ENCODE data around the gene KAZN.

The KAZN gene

DNA sequence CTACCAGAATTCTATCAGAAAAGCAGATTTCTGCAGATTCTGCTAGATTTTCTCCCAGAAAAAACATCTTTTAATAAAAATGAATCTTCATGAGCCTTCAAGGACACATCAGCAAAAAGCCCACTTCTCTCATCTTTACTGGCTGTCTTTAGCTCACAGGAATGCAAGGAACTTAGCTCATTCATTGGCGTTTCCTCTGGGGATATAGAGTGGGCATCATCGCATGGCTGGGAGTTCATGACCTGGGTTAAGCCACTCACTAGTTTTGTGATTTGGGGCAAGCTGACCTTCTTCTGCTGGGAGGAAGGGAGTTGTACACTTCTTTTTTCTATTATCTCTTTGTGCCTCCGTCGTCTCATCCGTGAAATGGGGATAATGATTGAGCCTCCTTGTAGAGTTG lies 149.7 kb downstream of the KAZN start:
- DNase-seq, result no peak

DNA sequence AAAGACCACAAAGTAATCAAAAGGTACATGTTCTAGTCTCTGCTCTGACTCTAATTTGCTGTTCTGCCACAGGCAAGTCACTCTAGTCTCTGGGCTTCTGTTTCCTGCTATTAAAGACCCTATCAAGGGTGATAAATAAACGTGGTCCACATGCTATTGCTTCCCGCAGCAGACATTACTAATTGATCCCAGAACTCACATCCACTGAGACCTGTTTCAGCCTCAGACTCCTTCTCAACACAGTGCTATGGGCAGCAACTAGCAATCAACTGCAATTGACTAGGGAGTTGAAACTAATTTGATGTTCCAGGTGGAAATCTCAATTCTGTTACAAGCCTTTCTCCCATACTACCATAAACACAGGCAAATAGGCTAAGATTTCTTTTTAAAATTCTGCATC lies 150.5 kb downstream of the KAZN start:
- no peak for DNase-seq

DNA sequence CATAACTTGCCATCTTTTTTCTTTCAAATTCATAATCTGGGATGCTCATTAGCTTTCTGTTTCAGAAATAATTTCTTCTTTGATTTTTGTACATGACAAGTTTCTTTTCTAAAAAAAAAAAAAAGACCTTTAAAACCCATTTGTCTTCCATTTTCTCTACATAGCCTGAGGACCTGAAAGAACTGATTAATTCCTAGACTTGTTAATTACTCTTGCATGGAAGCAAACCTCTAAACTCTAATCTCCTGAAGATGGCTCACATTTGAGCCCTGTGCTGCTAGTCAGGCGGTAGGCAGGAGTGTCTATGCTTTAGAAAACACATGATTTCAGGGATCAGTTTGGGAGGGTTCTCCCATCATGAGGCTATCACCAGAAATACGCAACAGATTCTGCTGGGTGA lies 152.0 kb downstream of the KAZN start:
- no peak for DNase-seq

DNA sequence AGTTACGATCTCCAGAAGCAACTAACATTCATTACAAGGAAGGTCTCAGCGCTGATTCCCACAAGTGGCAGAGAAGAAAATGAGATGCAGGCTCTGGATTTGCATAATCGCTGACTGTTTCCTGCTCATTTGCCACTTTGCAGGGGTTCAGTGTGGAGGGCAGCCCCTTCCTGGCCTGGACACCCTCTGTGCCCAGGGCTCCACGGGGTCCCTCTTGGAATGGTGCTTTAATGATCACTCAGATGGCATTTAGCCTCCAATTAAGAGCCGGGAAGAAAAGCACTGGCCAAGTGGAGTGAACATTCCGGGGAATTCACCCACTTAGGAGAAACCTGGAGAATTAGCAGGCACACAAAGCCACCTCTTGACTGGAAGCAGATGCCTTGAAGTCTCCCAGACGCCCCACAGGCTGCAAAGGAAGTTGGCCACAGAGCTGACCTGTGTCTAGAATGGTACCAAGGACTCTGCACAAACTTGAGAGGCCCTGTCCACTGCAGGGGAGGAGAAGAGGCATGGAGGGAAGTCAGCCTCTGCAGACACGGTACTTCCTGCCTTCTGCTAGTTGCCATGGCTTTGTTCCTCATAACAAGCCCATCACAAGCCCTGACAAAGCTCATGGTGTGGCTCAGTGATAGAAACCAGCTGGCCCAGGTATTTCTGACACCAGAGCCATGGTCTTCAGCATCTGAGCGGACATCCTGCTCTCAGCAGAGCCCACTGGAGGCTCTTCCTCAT lies 157.2 kb downstream of the KAZN start:
- no peak for DNase-seq

DNA sequence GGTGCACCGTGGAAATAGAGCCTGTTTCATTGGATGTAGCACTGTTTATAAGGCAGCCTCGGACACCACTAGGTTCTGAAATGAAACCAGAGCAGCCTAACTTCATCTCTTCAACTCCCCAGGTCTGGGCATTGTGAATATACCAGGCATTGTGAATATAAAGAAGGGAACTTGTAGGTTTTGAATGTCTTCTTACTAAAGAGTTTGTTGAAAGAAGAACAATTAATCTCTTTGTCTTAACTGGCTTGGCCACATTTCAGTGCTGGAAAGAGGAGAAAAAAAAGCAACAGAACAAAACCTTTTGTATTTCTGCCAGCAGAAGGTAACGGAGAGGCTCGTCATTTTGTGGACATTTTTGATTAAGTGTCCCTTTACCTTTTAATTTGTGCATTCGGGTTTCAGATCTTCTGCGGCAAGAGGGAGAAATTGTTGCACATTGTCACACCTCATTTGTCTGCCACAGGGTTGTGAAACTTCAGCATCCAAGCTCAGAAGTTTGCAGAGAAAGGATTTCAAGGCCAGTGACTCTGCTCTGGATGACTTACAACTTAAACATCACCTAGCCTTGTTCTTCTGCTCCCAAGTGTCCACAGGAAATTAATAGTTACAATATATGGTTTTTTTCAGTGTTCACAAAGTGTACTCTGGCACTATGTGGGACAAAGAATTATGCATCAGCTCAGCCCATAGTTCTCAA lies 158.3 kb downstream of the KAZN start:
- no peak for DNase-seq

DNA sequence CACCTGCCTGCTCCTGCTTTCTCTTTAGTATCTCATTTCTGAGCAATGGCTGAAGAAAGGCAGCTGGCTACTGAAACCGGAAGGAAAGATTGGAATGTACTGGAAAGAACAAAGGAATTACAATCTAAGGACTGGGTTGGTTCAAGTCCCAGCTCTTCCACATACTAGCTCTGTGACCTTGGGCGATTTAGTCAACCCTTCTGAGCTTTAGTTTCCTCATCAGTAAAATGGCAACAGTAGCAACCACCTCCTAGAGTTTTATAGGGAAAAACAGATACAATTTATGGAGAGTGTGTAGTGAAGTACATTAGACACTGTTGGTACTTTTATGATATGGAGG lies 158.8 kb downstream of the KAZN start:
- DNase-seq, result no peak

DNA sequence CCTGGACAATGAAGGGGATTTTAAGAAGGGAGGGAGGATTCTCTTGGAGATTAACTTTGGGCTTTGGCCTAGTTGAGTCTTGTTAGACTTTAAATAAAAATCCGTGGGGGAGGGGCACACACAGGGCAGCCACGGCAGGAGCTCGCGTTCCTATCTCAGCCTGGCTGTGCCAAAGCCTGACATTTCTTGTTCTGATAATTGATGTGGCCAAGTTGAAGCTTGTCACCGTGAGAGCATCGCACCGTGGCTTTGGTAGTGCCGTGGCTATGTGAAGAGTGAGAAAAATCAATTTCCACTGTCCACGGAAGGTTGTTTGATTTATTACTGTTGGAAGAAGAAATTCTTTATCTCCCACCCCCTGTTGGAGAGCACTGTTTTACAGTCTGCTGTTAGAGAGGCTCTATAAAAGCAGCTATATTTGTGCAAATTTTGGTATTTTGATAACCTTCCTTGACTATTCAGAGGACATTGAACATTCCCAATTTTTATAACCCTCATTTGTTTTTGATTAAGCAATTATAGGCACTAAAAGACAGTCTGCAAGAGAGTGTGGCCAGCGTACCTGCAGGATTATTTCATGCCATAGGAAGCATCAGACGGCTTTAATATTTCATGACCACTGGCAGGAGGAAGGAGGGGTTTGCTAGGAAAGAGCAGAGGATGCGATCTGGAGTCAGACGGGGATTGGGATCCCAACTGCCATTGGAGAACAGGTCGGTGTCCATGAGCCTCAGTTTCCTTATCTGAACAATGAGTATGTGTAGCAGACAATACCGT lies 160.7 kb downstream of the KAZN start:
- DNase-seq, result no peak

DNA sequence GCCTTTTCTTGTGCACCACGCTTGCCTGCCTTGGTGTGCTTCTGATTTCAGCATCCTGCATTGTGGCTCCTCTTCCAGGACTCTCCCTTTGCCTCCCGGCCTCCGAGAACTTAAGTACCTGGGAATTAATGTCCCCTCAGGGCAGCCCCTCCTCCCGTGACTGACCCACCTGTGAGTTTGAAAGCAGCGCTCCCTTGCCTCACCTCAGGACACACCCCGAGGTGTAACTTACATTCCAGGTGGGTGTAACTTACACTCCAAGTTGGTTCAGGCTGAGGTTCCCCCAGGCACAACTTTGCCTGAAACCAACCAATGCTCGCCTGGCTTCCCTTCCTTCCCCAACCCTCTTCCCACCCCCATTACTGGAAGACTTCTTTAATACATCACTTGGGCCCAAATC lies 161.4 kb downstream of the KAZN start:
- no peak for DNase-seq

DNA sequence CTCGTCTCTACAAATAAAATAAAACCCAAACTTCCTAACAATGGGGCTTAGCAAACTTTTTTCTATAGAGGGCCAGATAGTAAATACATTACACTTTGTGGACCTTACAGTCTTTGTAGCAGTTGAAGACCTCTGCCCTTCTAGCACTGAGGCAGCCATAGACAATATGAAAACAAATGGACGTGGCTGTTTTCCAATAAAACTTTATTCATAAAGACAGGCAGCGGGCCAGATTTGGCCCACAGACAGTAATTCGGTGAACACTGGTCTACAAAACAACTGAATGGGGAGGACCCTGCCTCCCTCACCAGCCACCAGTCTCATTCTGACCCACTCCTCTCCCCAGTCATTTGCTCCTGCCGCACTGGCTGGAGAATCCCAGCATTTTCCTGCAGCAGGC lies 162.3 kb downstream of the KAZN start:
- DNase-seq, result no peak

DNA sequence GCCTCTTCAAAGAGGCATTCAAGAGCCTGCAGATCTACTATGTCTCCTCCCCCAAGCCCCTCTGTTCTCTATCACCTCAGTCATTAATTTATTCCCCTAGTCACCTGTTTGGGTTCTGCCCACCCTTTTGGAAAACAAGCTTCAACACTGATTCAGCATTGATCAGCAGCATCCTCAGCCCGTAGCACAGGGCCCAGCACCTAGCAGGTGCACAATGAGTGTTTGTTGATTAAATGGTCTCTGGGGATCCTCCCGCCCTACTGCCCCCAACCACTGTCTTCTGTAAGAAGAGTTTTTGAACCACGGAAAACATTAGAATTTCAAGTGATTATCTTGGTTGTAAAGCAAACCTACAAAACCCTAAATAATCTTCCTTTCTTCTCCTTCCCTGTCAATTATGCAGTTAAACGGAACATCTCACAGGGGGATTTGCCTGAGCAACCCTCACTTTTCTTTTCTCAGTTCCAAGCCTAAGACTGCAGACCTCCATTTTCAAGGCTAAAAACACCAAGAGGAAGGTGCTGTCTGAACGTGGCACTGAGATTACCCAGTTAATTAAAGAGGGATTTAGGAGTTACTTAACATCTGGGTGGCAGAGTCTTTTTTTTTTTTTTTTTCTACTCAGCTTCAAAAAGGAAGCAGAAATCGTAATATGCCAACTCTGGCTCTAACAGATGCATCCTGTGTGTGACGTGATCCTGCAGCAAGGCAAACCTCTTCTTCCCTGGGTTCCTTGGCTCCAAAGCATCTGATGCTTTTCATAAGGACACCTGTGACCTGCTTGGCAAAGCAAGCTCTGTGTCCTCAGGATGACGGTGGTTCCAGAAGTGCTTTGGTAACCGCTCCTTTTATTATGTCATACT lies 163.0 kb downstream of the KAZN start:
- no peak for DNase-seq

DNA sequence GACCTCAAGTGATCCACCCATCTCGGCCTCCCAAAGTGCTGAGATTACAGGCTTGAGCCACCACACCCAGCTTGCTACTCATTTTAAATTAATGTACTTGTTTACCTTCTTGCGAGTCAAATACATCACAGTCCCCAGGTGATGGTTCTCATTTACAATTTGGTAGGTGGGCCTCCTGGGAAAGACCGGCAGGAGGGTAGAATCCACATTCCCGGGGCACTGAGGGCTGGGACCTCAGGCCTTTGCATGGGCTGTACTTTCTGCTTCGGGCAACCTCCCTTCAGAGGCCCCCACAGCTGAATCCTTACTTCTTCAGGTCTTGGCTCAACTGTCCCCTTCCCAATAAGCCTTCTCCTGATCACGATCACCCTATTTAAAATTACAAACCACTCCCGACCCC lies 165.5 kb downstream of the KAZN start:
- no peak for DNase-seq

DNA sequence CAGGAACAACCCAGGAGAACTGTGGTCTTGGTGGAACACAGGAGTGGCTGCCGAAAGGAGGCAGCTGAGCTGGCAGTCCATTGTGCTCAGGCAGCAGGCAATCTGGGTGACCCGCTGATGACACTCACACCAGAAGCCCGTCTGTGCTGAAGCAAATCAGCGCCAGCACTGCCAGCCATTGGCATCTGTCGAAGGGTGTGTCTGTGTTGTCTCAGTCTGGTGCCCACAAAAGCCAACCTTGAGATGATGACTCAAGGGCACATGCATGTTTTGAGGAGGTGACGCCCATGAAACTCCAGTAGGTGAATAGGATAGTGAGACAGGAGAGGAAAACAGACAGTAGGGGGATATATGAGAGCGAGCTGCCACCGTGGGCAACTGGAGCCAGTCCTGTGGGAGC lies 167.3 kb downstream of the KAZN start:
- no peak for DNase-seq

DNA sequence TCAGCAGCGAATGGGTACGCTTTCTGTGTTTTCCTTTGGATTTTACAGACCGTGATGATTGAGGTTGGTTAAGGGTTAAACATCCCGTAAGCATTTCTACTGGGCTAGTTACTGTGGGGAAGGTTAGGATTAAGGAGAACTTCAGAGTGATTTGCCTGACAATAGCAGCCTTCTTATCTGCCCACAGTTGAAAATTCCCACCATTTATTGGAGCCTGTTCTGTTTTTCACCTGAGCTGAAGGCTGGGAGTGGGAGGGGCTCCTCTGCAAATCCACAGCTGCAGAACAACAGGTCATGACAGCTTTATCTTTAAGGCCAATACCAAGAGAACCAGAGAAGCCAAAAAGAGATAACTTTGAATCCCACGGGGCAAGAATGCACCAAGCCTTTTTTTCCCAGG lies 168.6 kb downstream of the KAZN start:
- no peak for DNase-seq

DNA sequence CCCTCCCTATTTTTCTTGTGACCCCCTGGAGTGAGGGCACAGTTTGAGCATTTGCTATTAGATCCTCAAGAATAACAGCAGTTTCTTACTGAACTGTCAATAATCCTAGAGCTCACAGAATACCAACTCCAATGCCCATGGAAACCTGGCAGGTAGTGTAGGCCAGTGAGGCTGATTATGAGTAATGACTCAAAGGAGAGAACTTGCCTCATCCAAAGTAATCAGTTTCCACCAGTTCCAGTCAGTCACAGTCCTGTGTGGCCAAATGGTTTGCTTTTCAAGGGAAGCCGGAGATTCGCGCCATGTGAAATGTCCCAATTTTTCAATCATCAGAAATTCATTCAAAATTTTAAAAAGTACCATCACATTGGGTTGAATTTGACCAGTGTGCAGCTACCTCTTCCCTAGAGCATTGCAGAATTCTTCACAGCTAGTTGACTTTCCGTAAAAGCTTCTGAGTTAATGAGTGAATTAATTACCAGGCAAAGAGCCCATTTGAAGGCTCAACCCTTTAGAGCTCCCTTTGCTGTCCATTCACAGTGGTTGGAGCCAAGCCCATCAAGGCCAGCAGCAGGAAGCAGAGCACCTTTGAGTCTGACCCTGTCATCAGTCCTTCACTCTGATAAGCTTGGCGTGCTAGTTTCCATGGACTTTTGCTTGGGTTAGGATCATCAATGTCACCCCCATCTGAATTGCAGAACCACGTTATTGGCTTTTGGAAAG lies 170.3 kb downstream of the KAZN start:
- DNase-seq, result no peak

DNA sequence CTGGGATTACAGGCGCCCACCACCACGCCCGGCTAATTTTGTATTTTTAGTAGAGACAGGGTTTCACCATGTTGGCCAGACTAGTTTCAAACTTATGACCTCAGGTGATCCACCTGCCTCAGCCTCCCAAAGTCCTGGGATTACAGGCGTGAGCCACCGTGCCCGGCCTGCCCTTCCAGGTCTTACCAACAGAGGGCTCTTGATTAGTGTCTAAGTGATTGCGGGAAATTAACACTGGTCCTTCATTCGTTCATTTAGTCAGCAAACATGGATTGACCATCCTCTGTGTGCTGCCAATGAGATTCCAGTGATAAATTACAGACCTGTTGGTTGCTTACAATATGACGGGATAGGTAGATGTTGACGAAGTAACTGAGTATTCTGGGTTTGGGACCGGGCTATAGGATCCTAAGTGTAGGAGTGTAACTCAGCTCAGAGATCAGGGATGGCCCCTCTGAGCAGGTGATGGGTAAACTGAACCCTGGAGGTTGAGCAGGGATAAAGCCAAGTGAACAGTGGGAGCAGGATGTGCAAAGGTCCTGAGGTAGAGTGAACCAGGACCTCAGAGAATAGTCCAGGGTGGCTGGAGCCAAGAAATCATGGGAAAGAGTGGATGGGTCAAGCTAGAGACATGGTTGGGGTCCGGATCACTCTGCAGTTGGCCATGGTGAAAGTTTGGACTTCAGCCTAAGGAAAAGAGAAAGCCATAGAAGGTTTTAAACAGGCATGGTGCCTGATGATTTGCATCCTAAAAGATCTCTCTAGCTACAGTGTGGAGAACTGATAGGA lies 171.2 kb downstream of the KAZN start:
- no peak for DNase-seq

DNA sequence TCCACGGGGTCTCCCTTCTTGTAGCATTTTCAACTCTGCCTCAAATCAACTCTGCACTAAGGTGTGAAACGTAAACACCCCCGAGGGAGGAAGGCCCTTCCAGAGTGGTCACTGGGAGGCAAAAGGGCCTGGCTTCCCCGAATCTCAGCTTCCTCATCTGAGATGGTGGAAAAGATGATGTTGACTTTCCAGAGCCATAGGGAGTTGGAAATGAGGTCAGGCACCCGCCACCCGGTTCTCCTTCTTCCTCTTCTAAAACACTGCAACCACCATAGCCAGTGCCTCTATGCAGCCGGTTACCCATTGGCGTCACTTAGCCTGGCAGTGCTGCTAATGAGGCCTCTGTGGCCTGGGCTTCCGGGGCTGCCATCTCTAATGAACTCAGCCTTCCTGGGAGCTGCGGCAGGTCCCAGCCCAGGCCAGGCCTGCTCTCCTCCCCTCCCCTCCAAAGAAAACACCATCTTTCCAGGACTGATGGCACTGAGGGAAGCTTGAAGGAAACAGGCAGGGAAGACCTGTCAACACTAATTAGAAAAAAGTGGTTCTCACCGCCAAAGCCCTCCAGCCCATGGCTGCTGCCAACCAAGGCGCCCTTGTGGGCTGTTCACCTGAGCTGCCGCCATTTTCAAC lies 175.0 kb downstream of the KAZN start:
- DNase-seq, result no peak

DNA sequence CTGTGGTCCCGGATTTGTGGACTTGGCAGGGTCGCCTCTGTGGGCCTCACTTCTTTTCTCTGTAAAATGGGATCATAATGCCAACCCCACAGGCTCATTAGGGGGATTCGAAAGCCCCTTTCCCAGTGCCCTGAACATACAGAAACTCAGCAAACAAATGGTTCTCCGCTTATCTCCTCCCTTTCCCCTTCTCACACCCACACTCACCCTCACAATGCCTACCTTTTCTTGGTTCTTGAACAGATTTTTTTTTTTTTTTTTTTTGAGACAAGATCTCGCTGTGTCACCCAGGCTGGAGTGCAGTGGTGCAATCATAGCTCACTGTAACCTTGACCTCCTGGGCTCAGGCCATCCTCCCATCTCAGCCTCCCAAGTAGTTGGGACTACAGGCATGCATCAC lies 175.7 kb downstream of the KAZN start:
- DNase-seq, result no peak

DNA sequence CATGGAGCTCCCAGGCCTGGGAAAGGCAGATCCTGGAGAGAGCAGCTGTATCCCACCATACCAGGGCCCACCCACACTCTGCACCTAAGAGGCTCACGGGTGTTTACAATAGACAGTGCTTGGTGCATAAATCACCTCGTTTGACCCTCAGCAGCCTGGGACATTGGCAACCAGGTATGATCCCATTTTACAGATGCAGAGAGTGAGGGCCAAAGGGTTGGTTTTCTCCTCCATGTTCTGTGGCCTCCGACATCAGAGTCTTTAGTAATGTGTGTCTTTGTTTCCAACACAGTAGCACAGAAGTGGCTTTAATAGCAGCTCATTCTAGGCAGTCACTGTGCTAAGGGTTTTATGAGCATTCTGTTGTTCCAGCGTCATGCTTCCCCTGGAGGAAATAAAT lies 176.5 kb downstream of the KAZN start:
- no peak for DNase-seq

DNA sequence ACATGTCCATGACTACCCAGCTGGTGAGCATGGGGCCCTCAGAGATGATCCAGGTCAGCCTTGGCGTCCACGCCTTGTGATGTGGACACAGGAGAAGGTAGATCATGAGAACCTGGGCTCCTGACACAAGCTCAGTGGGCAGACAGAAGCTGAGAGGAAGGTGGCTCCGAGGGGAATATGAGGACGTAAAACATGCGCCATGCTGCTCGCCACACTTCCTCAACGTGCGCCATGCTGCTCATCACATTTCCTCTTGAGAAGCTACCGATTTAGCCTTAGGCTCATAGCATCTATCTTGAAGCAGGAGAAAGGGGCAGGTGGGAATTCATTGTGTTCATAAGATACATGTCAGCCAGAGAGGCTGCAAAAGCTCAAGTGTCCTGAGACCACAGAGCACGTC lies 176.9 kb downstream of the KAZN start:
- no peak for DNase-seq

DNA sequence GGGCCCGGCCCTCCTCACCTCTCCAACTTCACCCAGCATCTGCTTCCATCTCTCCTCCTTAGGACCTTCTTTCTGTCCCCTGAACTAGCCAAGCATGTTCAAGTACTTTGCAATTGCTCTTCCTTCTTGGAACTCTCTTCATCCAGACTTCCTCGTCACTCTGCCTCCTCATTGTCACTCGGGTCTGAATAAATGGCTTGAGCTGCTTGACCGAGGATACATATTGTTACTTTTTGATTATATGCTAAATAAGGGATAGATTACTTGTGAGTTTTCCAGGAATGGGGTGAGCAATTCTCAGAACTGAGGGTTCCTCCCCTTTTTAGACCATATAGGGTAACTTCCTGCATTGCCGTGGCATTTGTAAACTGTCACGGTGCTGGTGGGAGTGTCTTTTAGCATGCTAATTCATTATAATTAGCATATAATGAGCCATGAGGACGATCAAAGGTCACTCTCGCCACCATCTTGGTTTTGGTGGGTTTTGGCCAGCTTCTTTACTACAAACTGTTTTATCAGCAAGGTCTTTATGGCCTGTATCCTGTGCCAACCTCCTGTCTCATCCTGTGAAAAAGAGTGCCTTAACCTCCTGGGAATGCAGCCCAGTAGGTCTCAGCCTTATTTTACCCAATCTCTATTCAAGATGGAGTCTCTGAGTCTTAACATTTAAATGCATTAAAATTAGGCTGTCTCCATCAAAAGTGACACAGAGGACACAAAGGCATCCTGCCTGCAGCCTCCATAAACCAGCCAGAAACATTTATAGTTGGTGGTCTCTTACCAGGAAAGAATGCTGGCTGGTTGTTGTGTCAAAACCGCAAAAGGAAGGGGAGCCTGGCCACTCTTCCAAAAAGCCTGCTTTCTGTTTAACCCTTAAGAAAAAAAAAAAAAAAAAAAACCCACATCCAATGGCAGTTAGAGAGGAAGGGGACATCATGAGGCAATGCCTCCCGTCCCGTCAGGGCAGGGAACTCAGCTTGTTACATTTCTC lies 179.3 kb downstream of the KAZN start:
- DNase-seq, result no peak
